ENCODE results near the gene AK6. TPM values are rescaled to one million over a fixed set of nuclear protein-coding genes. Genes with fewer than 3 reads are reported as not detected.

The AK6 gene
- total RNA-seq, 1 experiment from 2014 or later: 97.5 TPM

GRCh38 chr5:69343083-69343482 lies 26.2 kb downstream of the AK6 start:
- POLR2A ChIA-PET (ENCODE audit: low non-redundant PET): no interaction called here

GRCh38 chr5:69341520-69342161 lies 27.7 kb downstream of the AK6 start:
- DNase-seq (ENCODE audit: low spot score): no peak
- intact Hi-C loops (cut with micrococcal nuclease; ENCODE audit: unreplicated experiment): no loop called here
- H3K27ac ChIP-seq (ENCODE audit: low read depth, low read length, poor library complexity, severe bottlenecking): no peak overlapping the region
- BruUV-seq (replicated peaks): no TSS peak
- no peaks in the 10 kb centered on the region for H3K27me3 ChIP-seq (replicated peaks; ENCODE audit: insufficient read depth, low read depth, low read length, poor library complexity)
- H3K9me3 ChIP-seq (ENCODE audit: low read depth, low read length, poor library complexity, severe bottlenecking): no peaks in the 10 kb centered on the region
- CTCF ChIA-PET: no interaction called here
- POLR2A ChIA-PET (ENCODE audit: low non-redundant PET): no interaction called here
- no peaks in the 10 kb centered on the region for H3K4me1 ChIP-seq (ENCODE audit: insufficient read depth, low read length, poor library complexity, severe bottlenecking)
- TF ChIP-seq, protein P1, sequence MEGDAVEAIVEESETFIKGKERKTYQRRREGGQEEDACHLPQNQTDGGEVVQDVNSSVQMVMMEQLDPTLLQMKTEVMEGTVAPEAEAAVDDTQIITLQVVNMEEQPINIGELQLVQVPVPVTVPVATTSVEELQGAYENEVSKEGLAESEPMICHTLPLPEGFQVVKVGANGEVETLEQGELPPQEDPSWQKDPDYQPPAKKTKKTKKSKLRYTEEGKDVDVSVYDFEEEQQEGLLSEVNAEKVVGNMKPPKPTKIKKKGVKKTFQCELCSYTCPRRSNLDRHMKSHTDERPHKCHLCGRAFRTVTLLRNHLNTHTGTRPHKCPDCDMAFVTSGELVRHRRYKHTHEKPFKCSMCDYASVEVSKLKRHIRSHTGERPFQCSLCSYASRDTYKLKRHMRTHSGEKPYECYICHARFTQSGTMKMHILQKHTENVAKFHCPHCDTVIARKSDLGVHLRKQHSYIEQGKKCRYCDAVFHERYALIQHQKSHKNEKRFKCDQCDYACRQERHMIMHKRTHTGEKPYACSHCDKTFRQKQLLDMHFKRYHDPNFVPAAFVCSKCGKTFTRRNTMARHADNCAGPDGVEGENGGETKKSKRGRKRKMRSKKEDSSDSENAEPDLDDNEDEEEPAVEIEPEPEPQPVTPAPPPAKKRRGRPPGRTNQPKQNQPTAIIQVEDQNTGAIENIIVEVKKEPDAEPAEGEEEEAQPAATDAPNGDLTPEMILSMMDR (conservative IDR thresholded peaks at IDR 0.05; ENCODE audit: low read depth, low read length): no peak
- no peak for TF ChIP-seq EZH2 (IDR thresholded peaks at IDR 0.05; ENCODE audit: borderline replicate concordance, low read depth, low read length, poor library complexity, severe bottlenecking)
- no peaks in the 10 kb centered on the region for H3K36me3 ChIP-seq (ENCODE audit: insufficient read depth, low read length, poor library complexity, severe bottlenecking)
- H3K4me3 ChIP-seq (ENCODE audit: low read depth, low read length, poor library complexity, severe bottlenecking): no peak overlapping the region

More at GRCh38 chr5:69343083-69343482, 26.2 kb downstream of the AK6 start:
- no peak for DNase-seq (ENCODE audit: low spot score)
- TF ChIP-seq EZH2 (IDR thresholded peaks at IDR 0.05; ENCODE audit: borderline replicate concordance, low read depth, low read length, poor library complexity, severe bottlenecking): no peak
- TF ChIP-seq, protein P1 (conservative IDR thresholded peaks at IDR 0.05; ENCODE audit: low read depth, low read length): no peak
- CTCF ChIA-PET: no interaction called here
- intact Hi-C loops (cut with micrococcal nuclease; ENCODE audit: unreplicated experiment): no loop called here
- Histone ChIP-seq H3K4me3 (ENCODE audit: low read depth, low read length, poor library complexity, severe bottlenecking) (no peak overlapping the region), H3K4me1 (ENCODE audit: insufficient read depth, low read length, poor library complexity, severe bottlenecking) (no peaks in the 10 kb centered on the region), H3K36me3 (ENCODE audit: insufficient read depth, low read length, poor library complexity, severe bottlenecking) (no peaks in the 10 kb centered on the region), H3K27ac (ENCODE audit: low read depth, low read length, poor library complexity, severe bottlenecking) (no peak overlapping the region), H3K27me3 (replicated peaks; ENCODE audit: insufficient read depth, low read depth, low read length, poor library complexity) (no peaks in the 10 kb centered on the region), H3K9me3 (ENCODE audit: low read depth, low read length, poor library complexity, severe bottlenecking) (no peaks in the 10 kb centered on the region)
- no TSS peak for BruUV-seq (replicated peaks)

GRCh38 chr5:69335341-69335935 lies 33.9 kb downstream of the AK6 start:
- no peaks in the 10 kb centered on the region for H3K36me3 ChIP-seq (ENCODE audit: insufficient read depth, low read length, poor library complexity, severe bottlenecking)
- H3K9me3 ChIP-seq (ENCODE audit: low read depth, low read length, poor library complexity, severe bottlenecking): no peaks in the 10 kb centered on the region
- no peaks in the 10 kb centered on the region for H3K27me3 ChIP-seq (replicated peaks; ENCODE audit: insufficient read depth, low read depth, low read length, poor library complexity)
- H3K4me3 ChIP-seq (ENCODE audit: low read depth, low read length, poor library complexity, severe bottlenecking): no peak overlapping the region
- TF ChIP-seq, protein P1 (conservative IDR thresholded peaks at IDR 0.05; ENCODE audit: low read depth, low read length): no peak
- TF ChIP-seq EZH2 (IDR thresholded peaks at IDR 0.05; ENCODE audit: borderline replicate concordance, low read depth, low read length, poor library complexity, severe bottlenecking): no peak
- no TSS peak for BruUV-seq (replicated peaks)
- H3K4me1 ChIP-seq (ENCODE audit: insufficient read depth, low read length, poor library complexity, severe bottlenecking): no peaks in the 10 kb centered on the region
- no peak for DNase-seq (ENCODE audit: low spot score)
- ChIA-PET CTCF (interaction anchor here (0.6 to 1.7 kb wide), 4 partner anchors 22 to 292 kb away, joined by 5 to 17 read pairs (median 6); partner anchors contain the start of gene SLC30A5), POLR2A (ENCODE audit: low non-redundant PET) (no interaction called here)
- intact Hi-C loops (cut with micrococcal nuclease; ENCODE audit: unreplicated experiment): loop anchor here (10.0 kb wide), 1 partner anchor 311 kb away; no protein-coding TSS in a partner anchor
- no peak overlapping the region for H3K27ac ChIP-seq (ENCODE audit: low read depth, low read length, poor library complexity, severe bottlenecking)

Data from A673 (cell line).